Right renal cortex interstitium (tissue), 3 donors: Measurements from ENCODE around the gene PRDM1. TPM values are rescaled to one million over a fixed set of nuclear protein-coding genes. Genes with fewer than 3 reads are reported as not detected.

Experiments
- DNase-seq, 3 donors: peaks; one replicate each; pipeline ENCODE4 v3.0.0-alpha.2; 2013; ENCODE audit warnings: low read depth in 3 of 3, low spot score in 2 of 3
- polyA plus RNA-seq, 3 donors: library from polyadenylated mRNA; unstranded; fragments of 120-200 nt; gene quantifications; one replicate each; pipeline ENCODE4 v1.2.1, GENCODE V29; 2013; ENCODE audit not compliant: insufficient read length in 3 of 3

PRDM1 gene
- polyA plus RNA-seq: 1 to 10 TPM; 2.6 to 3.4 (median 3.0) TPM

- no peak for DNase-seq
Observed at GRCh38 chr6:106085984-106086813, at the start of gene PRDM1. Gene PRDM1, plus strand, starts transcription at chr6:106086336. Its CDS starts 218 bp downstream, at chr6:106086554.

GRCh38 chr6:106037060-106037459 lies 49.1 kb upstream of the PRDM1 start:
- DNase-seq: no peak

- no peak for DNase-seq
Observed at GRCh38 chr6:106039897-106040592, 46.1 kb upstream of the PRDM1 start.

GRCh38 chr6:106044151-106044550 lies 42.0 kb upstream of the PRDM1 start:
- DNase-seq: no peak

GRCh38 chr6:106045077-106045476 lies 41.1 kb upstream of the PRDM1 start:
- no peak for DNase-seq

GRCh38 chr6:106046116-106046853 lies 39.9 kb upstream of the PRDM1 start:
- DNase-seq: no peak

- no peak for DNase-seq
Observed at GRCh38 chr6:106046854-106047200, 39.3 kb upstream of the PRDM1 start.

GRCh38 chr6:106048336-106048735 lies 37.8 kb upstream of the PRDM1 start:
- no peak for DNase-seq

GRCh38 chr6:106050538-106050937 lies 35.6 kb upstream of the PRDM1 start:
- no peak for DNase-seq

GRCh38 chr6:106051226-106051625 lies 34.9 kb upstream of the PRDM1 start:
- no peak for DNase-seq

GRCh38 chr6:106053484-106054205 lies 32.5 kb upstream of the PRDM1 start:
- no peak for DNase-seq

- no peak for DNase-seq
Observed at GRCh38 chr6:106055489-106055888, 30.6 kb upstream of the PRDM1 start.

- no peak for DNase-seq
Observed at GRCh38 chr6:106056060-106056745, 29.9 kb upstream of the PRDM1 start.

- DNase-seq: no peak
Observed at GRCh38 chr6:106056746-106057390, 29.3 kb upstream of the PRDM1 start.

- DNase-seq: no peak
Observed at GRCh38 chr6:106059331-106059730, 26.8 kb upstream of the PRDM1 start.

- no peak for DNase-seq
Observed at GRCh38 chr6:106060167-106060566, 26.0 kb upstream of the PRDM1 start.

- no peak for DNase-seq
Observed at GRCh38 chr6:106063448-106063850, 22.7 kb upstream of the PRDM1 start.

- DNase-seq: no peak
Observed at GRCh38 chr6:106064142-106064541, 22.0 kb upstream of the PRDM1 start.

GRCh38 chr6:106064756-106065155 lies 21.4 kb upstream of the PRDM1 start:
- DNase-seq: no peak

GRCh38 chr6:106066989-106067388 lies 19.1 kb upstream of the PRDM1 start:
- DNase-seq: no peak
